H9 (cell line): Measurements from ENCODE around the gene PLEKHA8. TPM values are rescaled to one million over a fixed set of nuclear protein-coding genes. Genes with fewer than 3 reads are reported as not detected.

Experiments
- DNase-seq: peaks from one replicate; pipeline ENCODE4 v3.0.0-alpha.2; 2017
- H2AFZ ChIP-seq: one replicate; pipeline ENCODE4 v1.6.1; 2013; ENCODE audit warnings: mild to moderate bottlenecking, low read length, control low read depth, moderate library complexity
- H2AK5ac ChIP-seq: 2 replicates; pipeline ENCODE4 v1.6.1; 2013; ENCODE audit warnings: low read length, control low read depth, mixed read lengths; ENCODE audit not compliant: insufficient read length
- H2BK120ac ChIP-seq: one replicate; pipeline ENCODE4 v1.6.1; 2013; ENCODE audit warnings: low read depth, mild to moderate bottlenecking, low read length, control low read depth, inconsistent platforms; ENCODE audit not compliant: poor library complexity, severe bottlenecking
- H2BK12ac ChIP-seq: 2 replicates; pipeline ENCODE4 v1.6.1; 2013; ENCODE audit warnings: low read length, control low read depth, mixed read lengths, low read depth; ENCODE audit not compliant: insufficient read length
- H2BK15ac ChIP-seq: 2 replicates; pipeline ENCODE4 v1.6.1; 2013; ENCODE audit warnings: low read depth, low read length, control low read depth
- H2BK20ac ChIP-seq: one replicate; pipeline ENCODE4 v1.6.1; 2013; ENCODE audit warnings: low read depth, mild to moderate bottlenecking, low read length, control low read depth, inconsistent platforms; ENCODE audit not compliant: poor library complexity, severe bottlenecking
- H2BK5ac ChIP-seq: 2 replicates; pipeline ENCODE4 v1.6.1; 2013; ENCODE audit warnings: low read length, control low read depth, mixed read lengths; ENCODE audit not compliant: insufficient read length
- H3K14ac ChIP-seq: 2 replicates; pipeline ENCODE4 v1.6.1; 2013; ENCODE audit warnings: low read length, control low read depth; ENCODE audit not compliant: insufficient read depth
- H3K18ac ChIP-seq: 2 replicates; pipeline ENCODE4 v1.6.1; 2013; ENCODE audit warnings: low read depth, mild to moderate bottlenecking, mixed read lengths, low read length, control low read depth; ENCODE audit not compliant: insufficient read length
- H3K23ac ChIP-seq: 2 replicates; pipeline ENCODE4 v1.6.1; 2013; ENCODE audit warnings: low read length, control low read depth, mixed read lengths, low read depth; ENCODE audit not compliant: insufficient read length
- H3K23me2 ChIP-seq: 2 replicates; pipeline ENCODE4 v1.6.1; 2013; ENCODE audit warnings: low read depth, mild to moderate bottlenecking, mixed read lengths, low read length, control low read depth; ENCODE audit not compliant: insufficient read length, poor library complexity, severe bottlenecking
- H3K27ac ChIP-seq: 2 replicates; pipeline ENCODE4 v1.5.1; 2013; ENCODE audit warnings: low read length, control low read depth, mixed read lengths, low read depth; ENCODE audit not compliant: insufficient read length
- H3K27me3 ChIP-seq: 2 replicates; pipeline ENCODE4 v1.6.1; 2013; ENCODE audit warnings: low read length, control low read depth, inconsistent platforms; ENCODE audit not compliant: insufficient read depth
- H3K4ac ChIP-seq: 2 replicates; pipeline ENCODE4 v1.6.1; 2013; ENCODE audit warnings: low read depth, mild to moderate bottlenecking, control low read depth, inconsistent platforms, low read length, moderate library complexity
- H3K4me1 ChIP-seq: 2 replicates; pipeline ENCODE4 v1.6.1; 2013; ENCODE audit warnings: low read length, control low read depth, inconsistent platforms; ENCODE audit not compliant: insufficient read depth
- H3K4me2 ChIP-seq: 2 replicates; pipeline ENCODE4 v1.6.1; 2013; ENCODE audit warnings: low read length, control low read depth, mixed read lengths; ENCODE audit not compliant: insufficient read length, insufficient read depth
- H3K56ac ChIP-seq: 2 replicates; pipeline ENCODE4 v1.6.1; 2013; ENCODE audit warnings: low read depth, mild to moderate bottlenecking, mixed read lengths, low read length, control low read depth; ENCODE audit not compliant: insufficient read length
- H3K79me1 ChIP-seq: 2 replicates; pipeline ENCODE4 v1.6.1; 2013; ENCODE audit warnings: low read depth, mild to moderate bottlenecking, moderate library complexity, low read length, control low read depth, inconsistent platforms; ENCODE audit not compliant: insufficient read depth, poor library complexity, severe bottlenecking
- H3K79me2 ChIP-seq: 2 replicates; pipeline ENCODE4 v1.6.1; 2013; ENCODE audit warnings: low read length, control low read depth, inconsistent platforms; ENCODE audit not compliant: insufficient read depth
- H3K9ac ChIP-seq: 2 replicates; pipeline ENCODE4 v1.6.1; 2013; ENCODE audit warnings: low read length, control low read depth, mixed read lengths; ENCODE audit not compliant: insufficient read length; ENCODE audit errors: extremely low read depth
- H3K9me3 ChIP-seq: one replicate; pipeline ENCODE4 v1.6.1; 2013; ENCODE audit warnings: low read depth, low read length, inconsistent platforms; ENCODE audit not compliant: control insufficient read depth
- H3T11ph ChIP-seq: one replicate; pipeline ENCODE4 v1.6.1; 2013; ENCODE audit warnings: mild to moderate bottlenecking, low read length, control low read depth, inconsistent platforms
- H4K20me1 ChIP-seq: one replicate; pipeline ENCODE4 v1.6.1; 2013; ENCODE audit not compliant: control insufficient read depth, insufficient read length, insufficient read depth
- H4K5ac ChIP-seq: 2 replicates; pipeline ENCODE4 v1.6.1; 2013; ENCODE audit warnings: low read depth, mild to moderate bottlenecking, mixed read lengths, low read length, control low read depth; ENCODE audit not compliant: insufficient read length
- H4K8ac ChIP-seq: replicated peaks from 2 replicates; pipeline ENCODE4 v1.6.1; 2013; ENCODE audit warnings: low read length, control low read depth, mixed read lengths, low read depth; ENCODE audit not compliant: insufficient read length
- H4K91ac ChIP-seq: 2 replicates; pipeline ENCODE4 v1.6.1; 2013; ENCODE audit warnings: low read depth, mild to moderate bottlenecking, moderate library complexity, mixed read lengths, low read length, control low read depth; ENCODE audit not compliant: insufficient read length
- H3K27ac Mint-ChIP-seq, 3 experiments: 2 replicates in 2 of 3; 3 replicates in 1 of 3; pipeline ENCODE4 v1.8.0; 2020 to 2021; ENCODE audit warnings: mixed read lengths in 3 of 3, mild to moderate bottlenecking in 1 of 3, moderate library complexity in 1 of 3
- H3K27me3 Mint-ChIP-seq: 2 replicates; pipeline ENCODE4 v1.8.0; 2021; ENCODE audit warnings: low read depth, mild to moderate bottlenecking, moderate library complexity, mixed read lengths
- H3K36me3 Mint-ChIP-seq, 3 experiments: 2 replicates in 2 of 3; 3 replicates in 1 of 3; pipeline ENCODE4 v1.8.0; 2020 to 2021; ENCODE audit warnings: low read depth in 3 of 3, mixed read lengths in 3 of 3; ENCODE audit not compliant: insufficient read depth in 1 of 3
- H3K4me1 Mint-ChIP-seq, 2 experiments: 2 replicates each; pipeline ENCODE4 v1.8.0; 2020; ENCODE audit warnings: mixed read lengths in 2 of 2
- H3K4me3 Mint-ChIP-seq, 2 experiments: 2 replicates in 1 of 2; 3 replicates in 1 of 2; pipeline ENCODE4 v1.8.0; 2020 to 2021; ENCODE audit warnings: mild to moderate bottlenecking in 2 of 2, mixed read lengths in 2 of 2, moderate library complexity in 1 of 2
- H3K9me3 Mint-ChIP-seq, 2 experiments: 2 replicates in 1 of 2; 3 replicates in 1 of 2; pipeline ENCODE4 v1.8.0; 2020; ENCODE audit warnings: mild to moderate bottlenecking in 2 of 2, mixed read lengths in 2 of 2, moderate library complexity in 1 of 2
- WGBS: extraction: QIAGEN DNeasy Blood & Tissue Kit; methylation state at CpG from one replicate; pipeline ENCODE4 v1.1.7; 2013; ENCODE audit warnings: missing lambda C conversion rate, low lambda C conversion rate, mixed read lengths; ENCODE audit not compliant: insufficient read length; ENCODE audit errors: extremely low coverage; 5-methylcytosine and 5-hydroxymethylcytosine counted together
- total RNA-seq: library from RNA; stranded (reverse); gene quantifications from 2 replicates; pipeline ENCODE4 v1.2.1, GENCODE V29; 2021
- TF ChIP-seq, protein P1 (sequence below): fragments of 200-600 bp; sonication (generic); conservative IDR thresholded peaks from 3 replicates; pipeline ENCODE4 v1.8.0; 2021; ENCODE audit warnings: antibody characterized with exemption, mild to moderate bottlenecking

Gene PLEKHA8
- total RNA-seq, 1 experiment from 2014 or later: 37.0 TPM

DNA sequence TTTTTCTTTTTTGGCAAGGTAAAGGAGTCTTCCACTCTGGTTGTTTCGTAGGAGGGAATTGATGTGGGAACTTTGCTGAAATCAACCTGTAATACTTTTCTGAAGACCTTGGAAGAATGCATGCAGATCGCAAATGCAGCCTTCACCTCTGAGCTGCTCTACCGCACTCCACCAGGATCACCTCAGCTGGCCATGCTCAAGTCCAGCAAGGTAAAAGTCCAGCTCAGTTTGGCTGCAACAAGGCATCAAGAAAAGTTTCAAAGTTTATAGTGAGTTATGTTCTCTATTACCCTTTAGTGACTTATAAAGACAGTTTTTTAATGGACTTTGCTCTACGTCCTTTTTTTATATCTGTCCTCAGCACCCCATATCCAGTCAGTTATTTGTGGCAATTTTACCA, 21.0 kb downstream of the PLEKHA8 start:
- H3K18ac ChIP-seq: no peak overlapping the region
- H2BK5ac ChIP-seq: no peak overlapping the region
- H3K23me2 ChIP-seq: no peaks in the 10 kb centered on the region
- H3K4ac ChIP-seq: no peak overlapping the region
- H4K5ac ChIP-seq: no peak overlapping the region
- Mint-ChIP-seq H3K27ac (no peak overlapping the region), H3K27me3 (no peaks in the 10 kb centered on the region), H3K9me3 (no peaks in the 10 kb centered on the region), H3K4me3 (no peak overlapping the region), H3K36me3 (peaks cover 22 to 71% (median 66%) of the 10 kb centered on the region in 3 experiments; a peak in 6 of 7 replicates), H3K4me1 (peaks cover 2 to 3% of the 10 kb centered on the region in 2 experiments; a peak in 1 of 4 replicates)
- no peak overlapping the region for H2BK120ac ChIP-seq
- TF ChIP-seq, protein P1, sequence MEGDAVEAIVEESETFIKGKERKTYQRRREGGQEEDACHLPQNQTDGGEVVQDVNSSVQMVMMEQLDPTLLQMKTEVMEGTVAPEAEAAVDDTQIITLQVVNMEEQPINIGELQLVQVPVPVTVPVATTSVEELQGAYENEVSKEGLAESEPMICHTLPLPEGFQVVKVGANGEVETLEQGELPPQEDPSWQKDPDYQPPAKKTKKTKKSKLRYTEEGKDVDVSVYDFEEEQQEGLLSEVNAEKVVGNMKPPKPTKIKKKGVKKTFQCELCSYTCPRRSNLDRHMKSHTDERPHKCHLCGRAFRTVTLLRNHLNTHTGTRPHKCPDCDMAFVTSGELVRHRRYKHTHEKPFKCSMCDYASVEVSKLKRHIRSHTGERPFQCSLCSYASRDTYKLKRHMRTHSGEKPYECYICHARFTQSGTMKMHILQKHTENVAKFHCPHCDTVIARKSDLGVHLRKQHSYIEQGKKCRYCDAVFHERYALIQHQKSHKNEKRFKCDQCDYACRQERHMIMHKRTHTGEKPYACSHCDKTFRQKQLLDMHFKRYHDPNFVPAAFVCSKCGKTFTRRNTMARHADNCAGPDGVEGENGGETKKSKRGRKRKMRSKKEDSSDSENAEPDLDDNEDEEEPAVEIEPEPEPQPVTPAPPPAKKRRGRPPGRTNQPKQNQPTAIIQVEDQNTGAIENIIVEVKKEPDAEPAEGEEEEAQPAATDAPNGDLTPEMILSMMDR: no peak
- no peak overlapping the region for H2BK20ac ChIP-seq
- H3K79me2 ChIP-seq: no peaks in the 10 kb centered on the region; the same call in 1 of the 2 replicates
- no peak overlapping the region for H3K27ac ChIP-seq
- H4K91ac ChIP-seq: no peak overlapping the region
- no peak overlapping the region for H2AK5ac ChIP-seq
- no CpG with 5 or more reads among the region's 4 CpGs for WGBS
- H3K9ac ChIP-seq: no peak overlapping the region
- no peak overlapping the region for H3K23ac ChIP-seq
- H3K79me1 ChIP-seq: peaks cover under 1% of the 10 kb centered on the region
- H2BK15ac ChIP-seq: no peak overlapping the region
- H3K4me2 ChIP-seq: no peak overlapping the region
- H3K9me3 ChIP-seq: no peaks in the 10 kb centered on the region
- H4K20me1 ChIP-seq: no peaks in the 10 kb centered on the region
- no peak overlapping the region for H3K14ac ChIP-seq
- no peak overlapping the region for H2BK12ac ChIP-seq
- H2AFZ ChIP-seq: no peak overlapping the region
- no peaks in the 10 kb centered on the region for H3K27me3 ChIP-seq
- H3K56ac ChIP-seq: no peak overlapping the region
- no peak for DNase-seq
- no peak overlapping the region for H3T11ph ChIP-seq
- no peak overlapping the region for H4K8ac ChIP-seq
- no peaks in the 10 kb centered on the region for H3K4me1 ChIP-seq
